GM21786 (cell line): ENCODE data around the gene RTF1.

Source experiments
- ATAC-seq: cut with Tn5 transposase; IDR thresholded peaks from one replicate; pipeline ENCODE4 v1.9.1; 2021; ENCODE audit not compliant: unreplicated experiment

RTF1 gene

GRCh38 chr15:41484937-41485625 lies 68.2 kb downstream of the RTF1 start:
- no peak for ATAC-seq

GRCh38 chr15:41486286-41486685 lies 69.4 kb downstream of the RTF1 start:
- ATAC-seq: no peak

GRCh38 chr15:41487381-41487780 lies 70.5 kb downstream of the RTF1 start:
- no peak for ATAC-seq

- no peak for ATAC-seq
Observed at GRCh38 chr15:41487802-41488201, 70.9 kb downstream of the RTF1 start.

GRCh38 chr15:41489641-41490040 lies 72.7 kb downstream of the RTF1 start:
- no peak for ATAC-seq

GRCh38 chr15:41490355-41490754 lies 73.5 kb downstream of the RTF1 start:
- ATAC-seq: no peak

GRCh38 chr15:41491889-41492288 lies 75.0 kb downstream of the RTF1 start:
- ATAC-seq: no peak

- ATAC-seq: no peak
Observed at GRCh38 chr15:41492597-41493204, 75.8 kb downstream of the RTF1 start.

- peak; percentile 76 for ATAC-seq
Observed at GRCh38 chr15:41493205-41493901, 76.5 kb downstream of the RTF1 start, which contains the start of gene ITPKA. Gene ITPKA (plus strand): TSS chr15:41493874. CDS start chr15:41493928, 54 bp downstream.

GRCh38 chr15:41493902-41494189 lies 77.0 kb downstream of the RTF1 start:
- ATAC-seq: no peak

GRCh38 chr15:41494190-41494921 lies 77.5 kb downstream of the RTF1 start:
- peak; percentile 10 for ATAC-seq

GRCh38 chr15:41494922-41495735 lies 78.2 kb downstream of the RTF1 start:
- ATAC-seq: no peak

- ATAC-seq: no peak
Observed at GRCh38 chr15:41495736-41496599, 79.1 kb downstream of the RTF1 start.

- ATAC-seq: no peak
Observed at GRCh38 chr15:41498657-41499056, 81.8 kb downstream of the RTF1 start.

- ATAC-seq: no peak
Observed at GRCh38 chr15:41499109-41499851, 82.4 kb downstream of the RTF1 start.

GRCh38 chr15:41501191-41501917 lies 84.5 kb downstream of the RTF1 start:
- ATAC-seq: no peak

- no peak for ATAC-seq
Observed at GRCh38 chr15:41501931-41502794, 85.3 kb downstream of the RTF1 start.
